C4-2B (cell line): ENCODE results near the gene RPP14.

Source experiments
- H3K27ac ChIP-seq: fragments of 450-650 bp; 2 replicates; pipeline ENCODE4 v1.5.1; 2017
- ZFX ChIP-seq: fragments of 450-650 bp; IDR thresholded peaks from 2 replicates; pipeline ENCODE4 v1.6.1; 2017
- TF ChIP-seq, protein P1 (sequence below): fragments of 450-650 bp; conservative IDR thresholded peaks from 2 replicates; pipeline ENCODE4 v1.5.1; 2017; ENCODE audit warnings: mild to moderate bottlenecking

The RPP14 gene

DNA sequence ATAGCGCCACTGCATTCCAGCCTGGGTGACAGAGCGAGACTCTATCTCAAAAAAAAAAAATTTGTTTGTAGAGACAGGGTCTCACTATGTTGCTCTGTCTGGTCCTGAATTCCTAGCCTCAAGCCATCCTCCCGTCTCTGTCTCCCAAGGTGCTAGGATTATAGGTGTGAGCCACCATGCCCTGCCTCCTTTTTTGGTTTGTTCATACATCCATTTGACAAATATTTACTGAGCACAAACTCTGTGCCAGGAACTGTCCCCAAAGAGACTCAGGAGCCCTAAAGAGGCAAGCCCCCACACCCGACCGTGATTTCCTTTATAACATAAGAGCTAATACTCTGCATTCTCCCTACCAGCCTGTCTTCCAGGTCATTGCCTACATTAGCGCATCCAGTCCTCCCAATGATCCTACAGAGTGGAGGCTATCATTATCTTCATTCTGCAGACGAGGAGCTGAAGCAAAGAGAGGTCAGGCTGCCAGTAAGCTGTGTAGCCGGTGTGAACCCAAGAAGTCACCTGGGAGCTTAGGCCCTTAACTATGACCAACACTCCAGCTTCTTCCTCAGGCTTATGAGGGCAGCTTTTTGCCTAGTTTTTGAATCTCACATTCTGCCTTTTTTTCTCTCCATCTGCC is 20.3 kb downstream of the RPP14 start:
- TF ChIP-seq, protein P1, sequence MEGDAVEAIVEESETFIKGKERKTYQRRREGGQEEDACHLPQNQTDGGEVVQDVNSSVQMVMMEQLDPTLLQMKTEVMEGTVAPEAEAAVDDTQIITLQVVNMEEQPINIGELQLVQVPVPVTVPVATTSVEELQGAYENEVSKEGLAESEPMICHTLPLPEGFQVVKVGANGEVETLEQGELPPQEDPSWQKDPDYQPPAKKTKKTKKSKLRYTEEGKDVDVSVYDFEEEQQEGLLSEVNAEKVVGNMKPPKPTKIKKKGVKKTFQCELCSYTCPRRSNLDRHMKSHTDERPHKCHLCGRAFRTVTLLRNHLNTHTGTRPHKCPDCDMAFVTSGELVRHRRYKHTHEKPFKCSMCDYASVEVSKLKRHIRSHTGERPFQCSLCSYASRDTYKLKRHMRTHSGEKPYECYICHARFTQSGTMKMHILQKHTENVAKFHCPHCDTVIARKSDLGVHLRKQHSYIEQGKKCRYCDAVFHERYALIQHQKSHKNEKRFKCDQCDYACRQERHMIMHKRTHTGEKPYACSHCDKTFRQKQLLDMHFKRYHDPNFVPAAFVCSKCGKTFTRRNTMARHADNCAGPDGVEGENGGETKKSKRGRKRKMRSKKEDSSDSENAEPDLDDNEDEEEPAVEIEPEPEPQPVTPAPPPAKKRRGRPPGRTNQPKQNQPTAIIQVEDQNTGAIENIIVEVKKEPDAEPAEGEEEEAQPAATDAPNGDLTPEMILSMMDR: no peak
- no peak for TF ChIP-seq ZFX
- H3K27ac ChIP-seq: no peak overlapping the region

DNA sequence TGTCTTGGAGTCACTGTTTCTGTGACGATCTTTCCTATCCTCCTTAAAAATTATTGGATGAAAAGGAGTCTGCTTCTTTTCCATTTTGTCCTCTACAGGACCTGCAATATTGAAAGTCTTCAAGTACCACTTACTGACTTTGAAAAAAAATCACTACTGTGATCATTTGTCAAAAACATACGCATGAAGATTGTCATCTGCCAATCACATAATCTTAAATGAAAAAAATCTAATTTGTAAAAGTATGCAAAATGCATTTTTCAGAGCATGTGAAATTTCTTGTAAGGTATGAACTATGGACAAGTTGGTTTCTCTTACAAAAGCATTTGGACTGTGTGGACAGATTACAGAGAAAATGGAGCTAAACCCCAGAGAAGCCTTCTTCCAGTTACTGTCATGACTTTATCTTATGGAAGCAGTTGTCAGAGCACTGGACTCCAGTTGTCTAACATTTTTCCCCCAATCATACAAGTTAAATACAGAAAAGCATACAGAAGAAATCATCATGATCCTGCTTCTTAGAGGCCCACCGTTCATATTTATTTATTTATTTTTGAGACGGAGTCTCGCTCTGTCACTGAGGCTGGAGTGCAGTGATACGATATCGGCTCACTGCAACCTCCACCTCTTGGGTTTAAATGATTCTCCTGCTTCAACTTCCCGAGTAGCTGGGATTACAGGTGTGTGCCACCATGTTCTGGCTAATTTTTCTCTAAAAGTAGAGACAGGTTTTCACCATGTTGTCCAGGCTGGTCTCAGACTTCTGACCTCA is 23.3 kb downstream of the RPP14 start:
- no peak overlapping the region for H3K27ac ChIP-seq
- TF ChIP-seq, protein P1: no peak
- TF ChIP-seq ZFX: no peak

- TF ChIP-seq ZFX: no peak
- TF ChIP-seq, protein P1: no peak
- H3K27ac ChIP-seq: no peak overlapping the region
Measured at GRCh38 chr3:58329922-58330413, 23.9 kb downstream of the RPP14 start.

DNA sequence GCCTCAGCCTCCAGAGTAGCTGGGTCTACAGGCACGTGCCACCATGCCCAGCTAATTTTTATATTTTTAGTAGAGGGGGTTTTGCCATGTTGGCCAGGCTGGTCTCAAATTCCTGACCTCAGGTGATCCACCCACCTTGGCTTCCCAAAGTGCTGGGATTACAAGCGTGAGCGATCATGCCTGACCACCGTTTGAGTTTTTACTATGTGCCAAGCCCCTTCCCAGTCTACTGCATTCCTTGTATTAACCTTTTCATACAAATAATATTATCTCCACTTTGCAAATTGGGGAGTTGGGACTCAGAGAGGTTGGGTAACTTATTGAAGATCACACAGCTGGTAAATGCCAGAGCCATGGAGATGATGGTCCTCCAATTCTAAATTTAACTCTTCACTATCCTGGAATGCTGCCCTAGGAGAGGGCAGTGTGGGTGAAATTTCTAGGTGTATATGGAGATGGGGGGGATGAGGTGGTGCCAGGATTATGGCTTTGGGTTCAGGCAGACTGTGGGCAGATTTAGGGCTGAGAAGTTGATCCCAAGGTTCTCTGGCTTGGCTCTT is 25.6 kb downstream of the RPP14 start:
- no peak for TF ChIP-seq ZFX
- TF ChIP-seq, protein P1: no peak
- H3K27ac ChIP-seq: no peak overlapping the region

DNA sequence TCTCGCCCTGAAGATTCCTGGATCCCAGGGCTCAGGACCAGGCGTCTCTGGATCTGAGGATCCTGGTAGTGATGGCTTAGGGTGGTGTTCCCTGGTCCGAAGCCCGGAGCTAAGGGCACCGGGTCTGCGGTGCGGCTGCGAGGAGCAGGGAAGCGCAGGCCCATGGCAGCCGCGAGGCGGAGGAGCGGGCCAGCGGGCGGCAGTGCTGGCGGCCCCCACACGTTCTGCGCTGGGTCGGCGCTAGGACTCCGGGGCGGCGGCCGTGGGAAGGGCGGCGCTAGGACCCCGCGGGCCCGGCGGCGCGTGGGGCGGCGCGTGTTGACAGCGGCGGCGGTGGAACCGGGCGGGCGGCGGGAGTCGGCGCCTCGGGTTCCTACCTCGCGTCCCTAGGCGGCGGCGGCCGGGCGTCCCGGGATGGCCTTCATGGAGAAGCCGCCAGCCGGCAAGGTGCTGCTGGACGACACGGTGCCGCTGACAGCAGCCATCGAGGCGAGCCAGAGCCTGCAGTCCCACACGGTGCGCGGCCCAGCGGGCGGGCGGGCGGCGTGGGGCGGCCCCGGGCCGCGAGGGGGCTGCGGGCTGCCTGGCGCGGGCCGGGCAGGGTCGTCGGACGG is 26.6 kb downstream of the RPP14 start, which contains the start of gene PXK:
TSS of gene PXK (plus strand) at position 318 of the 614 bp plus-strand sequence. CDS start at position 415, 97 bp downstream.
- TF ChIP-seq, protein P1: peak; percentile 3
- peak; percentile 86 for TF ChIP-seq ZFX
- H3K27ac ChIP-seq: peak within 1 kb of the TSS; percentile 62

- TF ChIP-seq ZFX: peak; percentile 65; the same call in 1 of the 2 replicates
- TF ChIP-seq, protein P1: peak; percentile 12
- H3K27ac ChIP-seq: peak overlapping the region; percentile 62
Measured at GRCh38 chr3:58333206-58334012, 27.4 kb downstream of the RPP14 start.
